NCI-H774 (cell line): ENCODE data around the gene SLC35F2.
"Not testable (repeated sequence)": the region's sequence is repeated elsewhere in the genome, so short reads cannot be mapped to it uniquely, and the experiment has no call there.

Source experiments
- DNase-seq: peaks from one replicate; lab custom pipeline; 2025; lab: John Stamatoyannopoulos, UW

The SLC35F2 gene

GRCh38 chr11:107789767-107790166, 68.8 kb downstream of the SLC35F2 start:
- DNase-seq = no peak

GRCh38 chr11:107787733-107788132, 70.9 kb downstream of the SLC35F2 start:
- no peak for DNase-seq

GRCh38 chr11:107785401-107785800, 73.2 kb downstream of the SLC35F2 start:
- DNase-seq = no peak

GRCh38 chr11:107783121-107783520, 75.5 kb downstream of the SLC35F2 start:
- no peak for DNase-seq

GRCh38 chr11:107780775-107781174, 77.8 kb downstream of the SLC35F2 start:
- no peak for DNase-seq

GRCh38 chr11:107780136-107780535, 78.5 kb downstream of the SLC35F2 start:
- no peak for DNase-seq

GRCh38 chr11:107778839-107779517, 79.6 kb downstream of the SLC35F2 start:
- DNase-seq = no peak

GRCh38 chr11:107777110-107777509, 81.5 kb downstream of the SLC35F2 start:
- no peak for DNase-seq

- DNase-seq = no peak
Observed at GRCh38 chr11:107776062-107776461, 82.5 kb downstream of the SLC35F2 start.

GRCh38 chr11:107770551-107770951, 88.0 kb downstream of the SLC35F2 start:
- DNase-seq = no peak

- DNase-seq = no peak
Observed at GRCh38 chr11:107769189-107769588, 89.4 kb downstream of the SLC35F2 start.

- not testable (repeated sequence) for DNase-seq
Observed at GRCh38 chr11:107758719-107759355, 99.8 kb downstream of the SLC35F2 start.

- DNase-seq = no peak
Observed at GRCh38 chr11:107757661-107758060, 100.9 kb downstream of the SLC35F2 start.

GRCh38 chr11:107756553-107756952, 102.0 kb downstream of the SLC35F2 start:
- DNase-seq = no peak

GRCh38 chr11:107752949-107753822, 105.4 kb downstream of the SLC35F2 start:
- no peak for DNase-seq

GRCh38 chr11:107752508-107752907, 106.1 kb downstream of the SLC35F2 start:
- DNase-seq = no peak

GRCh38 chr11:107751082-107751481, 107.5 kb downstream of the SLC35F2 start:
- DNase-seq = no peak

GRCh38 chr11:107750313-107750712, 108.3 kb downstream of the SLC35F2 start:
- no peak for DNase-seq

- DNase-seq = no peak
Observed at GRCh38 chr11:107747622-107748021, 111.0 kb downstream of the SLC35F2 start.

- DNase-seq = no peak
Observed at GRCh38 chr11:107744736-107745135, 113.9 kb downstream of the SLC35F2 start.

GRCh38 chr11:107743191-107743590, 115.4 kb downstream of the SLC35F2 start:
- no peak for DNase-seq

- DNase-seq = no peak
Observed at GRCh38 chr11:107741044-107741823, 117.4 kb downstream of the SLC35F2 start.
